Astrocyte (in vitro differentiated cells and primary cell): ENCODE measurements around the gene LINGO3.

ENCODE experiments used
- CTCF ChIP-seq: IDR thresholded peaks from 2 replicates; pipeline ENCODE4 v1.5.1; 2011; ENCODE audit warnings: low read depth, mild to moderate bottlenecking, inconsistent platforms, low read length, moderate library complexity; ENCODE audit not compliant: insufficient read depth
- EZH2 ChIP-seq: IDR thresholded peaks from 2 replicates; pipeline ENCODE4 v1.6.1; 2012; ENCODE audit warnings: mild to moderate bottlenecking, low read length, inconsistent platforms; ENCODE audit not compliant: insufficient read depth

- TF ChIP-seq CTCF (no peak), EZH2 (no peak)
Observed at GRCh38 chr19:2332341-2333026, 24.5 kb upstream of the LINGO3 start.
